Kidney glomerular epithelial cell (primary cell): ENCODE measurements around the gene SELL.
A peak's percentile ranks its signal among the peaks of the same experiment; 100 is the strongest.
"Not testable (repeated sequence)": the region's sequence is repeated elsewhere in the genome, so short reads cannot be mapped to it uniquely, and the experiment has no call there.

Source experiments
- DNase-seq: peaks from one replicate; lab custom pipeline; 2025; lab: John Stamatoyannopoulos, UW

SELL gene

GRCh38 chr1:169704797-169705196 lies 6.6 kb downstream of the SELL start:
- DNase-seq: no peak

DNA sequence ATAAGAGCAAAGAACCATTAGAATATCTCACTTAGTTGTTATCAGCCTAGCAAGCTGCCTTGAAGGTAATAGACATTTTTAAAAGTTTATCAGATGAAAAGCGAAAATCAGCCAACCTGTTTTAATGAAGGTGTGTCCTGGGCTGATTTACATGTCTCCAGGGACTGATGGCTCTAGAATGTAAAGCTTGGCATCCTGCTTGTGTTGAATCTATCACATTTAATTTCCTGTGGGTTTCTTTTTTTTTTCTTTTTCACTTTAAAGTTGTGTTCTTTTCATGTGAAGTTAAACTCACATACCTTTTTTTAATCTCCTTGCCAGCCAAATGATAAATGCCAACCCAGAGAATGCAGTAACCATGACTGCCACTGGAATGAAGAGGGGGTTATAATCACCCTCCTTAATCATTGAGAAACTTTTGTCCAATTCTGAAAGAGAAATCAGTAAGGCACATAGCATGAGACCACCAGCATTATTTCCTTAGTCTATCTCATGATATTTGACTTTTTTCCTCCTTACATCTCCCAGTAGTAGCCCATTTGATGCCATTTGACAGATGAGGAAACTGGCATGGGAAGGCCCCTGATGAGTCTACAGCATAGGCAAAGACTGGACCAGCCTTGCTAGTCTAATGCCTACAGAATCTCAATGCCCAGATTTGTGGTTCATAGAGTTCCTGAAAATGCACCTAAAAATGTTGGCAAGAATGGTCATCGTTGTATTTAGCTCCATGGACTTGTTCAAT lies 10.0 kb downstream of the SELL start:
- no peak for DNase-seq

DNA sequence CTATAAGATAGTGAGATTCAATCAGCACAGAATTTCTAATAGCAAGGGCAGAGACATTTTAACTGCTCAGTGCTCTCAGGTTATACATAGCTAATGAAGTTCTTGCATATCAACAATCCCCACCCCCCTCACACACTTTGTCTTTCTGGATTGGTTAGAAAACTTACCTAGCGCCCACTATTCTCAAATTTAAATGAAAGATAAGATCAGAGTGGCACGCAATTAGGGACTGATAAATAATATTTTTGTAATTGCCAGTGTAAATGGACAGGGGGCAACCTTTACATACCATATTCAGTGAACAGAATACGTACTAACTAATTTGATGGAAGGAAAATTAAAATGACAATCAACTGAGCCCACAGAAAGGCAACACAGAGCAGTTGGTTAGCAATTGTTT lies 11.7 kb downstream of the SELL start:
- no peak for DNase-seq

DNA sequence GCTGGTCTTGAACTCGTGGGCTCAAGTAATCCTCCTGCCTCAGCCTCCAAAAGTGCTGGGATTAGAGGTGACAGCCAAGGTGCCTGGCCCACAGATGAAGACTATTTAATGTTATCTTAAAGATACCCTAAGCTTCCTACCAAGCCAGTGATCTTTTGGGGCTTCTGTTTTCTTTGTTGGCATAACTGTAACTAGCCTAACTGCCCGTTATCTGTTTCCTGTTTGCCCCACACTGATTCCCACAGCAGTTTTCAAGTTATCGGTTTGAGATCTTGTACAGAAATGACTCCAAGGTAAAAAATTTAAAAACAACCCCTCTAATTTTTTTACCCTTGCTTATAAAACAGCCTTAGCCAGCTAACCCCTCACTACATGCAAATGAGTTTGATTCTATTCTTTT lies 12.4 kb downstream of the SELL start:
- DNase-seq: no peak

DNA sequence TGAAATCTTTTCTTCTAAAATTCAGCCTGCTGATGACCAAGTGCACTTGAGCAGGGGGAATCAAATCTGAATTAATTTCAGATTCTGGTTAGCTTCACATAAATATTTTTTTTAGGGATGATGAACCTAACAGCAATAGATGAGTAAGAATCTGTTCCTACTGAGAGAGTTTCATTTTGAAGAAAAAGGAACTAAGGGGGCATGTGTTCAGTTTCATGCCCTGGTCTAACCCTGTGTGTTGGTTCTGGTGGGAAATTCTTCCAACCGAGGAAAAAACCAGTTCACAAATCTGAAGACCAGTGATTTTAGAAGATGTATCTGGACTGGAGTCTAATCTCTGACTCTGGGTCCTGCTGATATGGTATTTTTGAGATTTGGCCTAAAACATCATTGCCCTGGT lies 13.7 kb downstream of the SELL start:
- no peak for DNase-seq

GRCh38 chr1:169696273-169697100 lies 14.9 kb downstream of the SELL start:
- DNase-seq: peak; percentile 1

- no peak for DNase-seq
Observed at GRCh38 chr1:169694304-169695075, 16.9 kb downstream of the SELL start.

- DNase-seq: no peak
Observed at GRCh38 chr1:169692756-169693460, 18.5 kb downstream of the SELL start.

DNA sequence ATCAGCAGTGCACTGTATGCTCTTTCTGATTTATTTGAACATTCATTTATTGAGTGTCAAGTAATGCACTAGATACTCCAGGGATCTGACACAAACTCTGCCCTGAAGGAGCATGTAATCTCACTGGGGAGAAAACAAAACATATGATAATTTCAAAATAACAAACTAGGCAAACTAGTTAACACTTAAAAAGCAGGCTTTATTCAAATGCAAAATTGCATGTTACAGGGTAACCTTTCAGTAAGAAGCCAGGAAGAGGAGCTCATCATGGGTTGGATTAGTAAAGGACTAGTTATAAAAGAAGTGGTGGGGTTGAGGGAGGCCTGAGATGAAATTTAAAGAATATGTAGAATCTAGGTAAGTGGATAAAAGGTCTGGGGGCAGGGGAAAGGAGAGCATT lies 20.9 kb downstream of the SELL start:
- DNase-seq: no peak

DNA sequence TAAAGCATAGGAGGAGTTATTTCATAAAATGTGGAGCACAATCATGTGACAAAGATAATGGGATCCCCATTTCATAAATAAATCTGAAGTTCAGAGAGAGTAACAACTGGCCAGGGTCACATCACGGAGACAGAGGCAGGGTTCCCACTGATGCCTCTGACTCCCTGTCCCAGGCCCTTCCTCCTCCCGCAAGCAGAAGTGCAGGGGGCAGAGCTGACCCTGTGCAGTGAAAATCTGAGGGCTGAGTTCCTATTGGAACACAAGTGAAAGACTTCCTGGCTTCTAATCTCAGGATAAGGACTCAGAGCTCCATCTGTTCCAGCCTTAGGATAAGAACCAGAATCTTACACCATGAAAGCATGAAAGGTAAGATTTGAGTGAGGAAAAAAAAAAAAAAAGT lies 22.0 kb downstream of the SELL start:
- DNase-seq: no peak

DNA sequence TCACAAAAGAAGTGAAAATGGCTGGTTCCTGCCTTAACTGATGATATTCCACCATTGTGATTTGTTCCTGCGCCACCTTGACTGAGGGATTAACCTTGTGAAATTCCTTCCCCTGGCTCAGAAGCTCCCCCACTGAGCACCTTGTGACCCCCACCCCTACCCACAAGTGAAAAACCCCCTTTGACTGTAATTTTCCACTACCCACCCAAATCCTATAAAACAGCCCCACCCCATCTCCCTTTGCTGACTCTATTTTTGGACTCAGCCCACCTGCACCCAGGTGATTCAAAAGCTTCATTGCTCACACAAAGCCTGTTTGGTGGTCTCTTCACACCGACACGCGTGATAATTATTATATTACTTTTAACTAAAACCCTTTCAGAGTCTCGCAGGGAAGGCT lies 23.0 kb downstream of the SELL start:
- not testable (repeated sequence) for DNase-seq

GRCh38 chr1:169683661-169684060 lies 27.8 kb downstream of the SELL start:
- no peak for DNase-seq

DNA sequence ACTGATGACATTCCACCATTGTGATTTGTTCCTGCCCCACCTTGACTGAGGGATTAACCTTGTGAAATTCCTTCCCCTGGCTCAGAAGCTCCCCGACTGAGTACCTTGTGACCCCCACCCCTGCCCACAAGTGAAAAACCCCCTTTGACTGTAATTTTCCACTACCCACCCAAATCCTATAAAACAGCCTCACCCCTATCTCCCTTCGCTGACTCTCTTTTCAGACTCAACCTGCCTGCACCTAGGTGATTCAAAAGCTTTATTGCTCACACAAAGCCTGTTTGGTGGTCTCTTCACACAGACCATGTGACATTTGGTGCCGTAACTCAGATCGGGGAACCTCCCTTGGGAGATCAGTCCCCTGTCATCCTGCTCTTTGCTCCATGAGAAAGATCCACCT lies 28.3 kb downstream of the SELL start:
- not testable (repeated sequence) for DNase-seq

DNA sequence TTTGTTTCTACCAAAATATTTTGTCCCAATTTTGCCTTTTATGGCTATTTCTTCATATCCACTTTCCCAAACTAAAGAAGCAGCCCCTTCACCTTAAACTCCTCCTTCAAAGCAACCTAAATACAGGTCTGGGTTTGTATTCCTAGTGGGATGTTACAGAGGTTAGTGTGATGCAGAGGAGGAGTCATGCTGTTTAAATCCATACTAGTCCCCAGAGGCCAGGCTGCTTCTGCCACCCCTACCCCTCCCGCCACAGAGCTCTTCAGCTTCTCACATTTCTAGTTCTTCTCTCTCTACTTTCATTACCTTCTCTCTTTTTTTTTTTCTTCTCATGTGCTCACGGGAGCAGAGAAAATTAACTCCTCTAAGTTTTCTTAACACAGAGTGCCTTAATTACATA lies 29.3 kb downstream of the SELL start:
- no peak for DNase-seq

GRCh38 chr1:169681140-169681539 lies 30.3 kb downstream of the SELL start:
- DNase-seq: no peak

DNA sequence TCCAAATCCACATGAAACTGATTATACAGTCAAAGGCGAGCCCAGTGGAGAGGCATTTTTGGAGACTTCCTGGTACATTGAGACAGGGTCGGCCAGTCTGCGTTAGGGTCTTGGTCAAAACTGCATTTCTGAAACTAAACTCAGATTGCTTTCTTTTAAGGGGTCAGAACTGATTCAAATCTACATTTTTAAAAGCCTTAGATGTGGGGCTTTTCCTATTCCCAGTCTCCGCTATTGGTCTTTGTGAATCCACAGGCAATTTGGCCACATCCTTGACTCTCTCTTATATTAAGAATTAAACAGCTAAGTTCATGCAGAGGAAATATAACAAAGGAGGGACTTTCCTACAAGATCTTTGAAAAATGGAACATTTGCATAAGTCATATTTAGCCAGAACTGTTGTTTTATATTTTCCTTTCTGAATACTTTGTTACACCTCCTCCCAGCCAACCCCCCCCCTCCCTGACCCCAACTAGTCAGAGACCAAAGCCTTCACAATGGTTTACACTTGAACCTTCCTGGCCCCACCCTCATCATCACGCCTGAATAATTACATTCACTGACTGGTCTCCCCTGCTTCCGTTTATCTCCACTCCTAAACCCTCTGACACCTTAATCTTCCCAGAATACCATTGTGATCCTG lies 30.9 kb downstream of the SELL start:
- peak; percentile 23 for DNase-seq

- no peak for DNase-seq
Observed at GRCh38 chr1:169679692-169680091, 31.7 kb downstream of the SELL start.

GRCh38 chr1:169676001-169676400 lies 35.4 kb downstream of the SELL start:
- peak; percentile 33 for DNase-seq

DNA sequence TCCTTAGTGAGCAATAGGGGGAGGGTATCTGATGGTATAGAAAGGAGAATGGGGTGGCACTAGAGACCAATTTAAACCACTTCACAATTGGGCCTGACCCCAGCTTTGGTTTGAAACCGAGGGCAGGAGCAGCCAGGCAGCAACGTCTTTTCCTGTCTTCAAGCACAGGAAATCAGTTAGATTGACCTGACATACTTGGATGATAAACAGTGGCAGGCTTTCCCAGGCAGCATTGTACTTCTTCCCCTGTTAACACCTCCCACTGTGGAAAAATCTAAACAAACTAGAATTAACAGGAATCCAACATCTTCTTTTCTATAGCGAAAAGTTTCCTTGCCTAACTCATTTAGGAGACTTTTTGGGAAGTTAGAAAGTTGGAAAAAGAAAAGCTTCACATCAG lies 40.6 kb downstream of the SELL start:
- DNase-seq: no peak

GRCh38 chr1:169670244-169670643 lies 41.2 kb downstream of the SELL start:
- DNase-seq: not testable (repeated sequence)
